Parathyroid adenoma (tissue), 2 donors: ENCODE results near the gene MRPL9.
A peak's percentile ranks its signal among the peaks of the same experiment; 100 is the strongest.
"Not testable (repeated sequence)": the region's sequence is repeated elsewhere in the genome, so short reads cannot be mapped to it uniquely, and the experiment has no call there.

Experiments used
- H2AFZ ChIP-seq: fragments of 300-600 bp; sonication (generic); one replicate; pipeline ENCODE4 v1.7.0; 2017; ENCODE audit warnings: antibody characterized with exemption, mild to moderate bottlenecking
- H3K27ac ChIP-seq: fragments of 300-600 bp; sonication (generic); one replicate; pipeline ENCODE4 v1.7.0; 2017
- H3K27me3 ChIP-seq: fragments of 300-600 bp; sonication (generic); one replicate; pipeline ENCODE4 v1.7.0; 2017; ENCODE audit warnings: low read length; ENCODE audit not compliant: control insufficient read depth, insufficient read depth
- H3K36me3 ChIP-seq: fragments of 300-600 bp; sonication (generic); one replicate; pipeline ENCODE4 v1.7.0; 2017; ENCODE audit warnings: low read length; ENCODE audit not compliant: control insufficient read depth, insufficient read depth
- H3K4me1 ChIP-seq: fragments of 300-600 bp; sonication (generic); one replicate; pipeline ENCODE4 v1.7.0; 2017; ENCODE audit warnings: control low read depth
- H3K4me2 ChIP-seq: fragments of 300-600 bp; sonication (generic); one replicate; pipeline ENCODE4 v1.7.0; 2017; ENCODE audit warnings: low read length
- H3K4me3 ChIP-seq: fragments of 300-600 bp; sonication (generic); one replicate; pipeline ENCODE4 v1.7.0; 2017; ENCODE audit warnings: low read depth, low read length
- H3K79me2 ChIP-seq: fragments of 300-600 bp; sonication (generic); one replicate; pipeline ENCODE4 v1.7.0; 2017; ENCODE audit warnings: control low read depth
- H3K9ac ChIP-seq: fragments of 300-600 bp; sonication (generic); one replicate; pipeline ENCODE4 v1.7.0; 2017; ENCODE audit warnings: mild to moderate bottlenecking
- H3K9me3 ChIP-seq: fragments of 300-600 bp; sonication (generic); one replicate; pipeline ENCODE4 v1.7.0; 2017; ENCODE audit warnings: low read length; ENCODE audit not compliant: control insufficient read depth
- TF ChIP-seq, protein P1 (sequence below): fragments of 300-600 bp; sonication (generic); IDR thresholded peaks from one replicate; pipeline ENCODE4 v1.7.0; 2017; ENCODE audit warnings: antibody characterized with exemption, mild to moderate bottlenecking
- donor health status: primary hyperparathyroidism.

MRPL9 gene

DNA sequence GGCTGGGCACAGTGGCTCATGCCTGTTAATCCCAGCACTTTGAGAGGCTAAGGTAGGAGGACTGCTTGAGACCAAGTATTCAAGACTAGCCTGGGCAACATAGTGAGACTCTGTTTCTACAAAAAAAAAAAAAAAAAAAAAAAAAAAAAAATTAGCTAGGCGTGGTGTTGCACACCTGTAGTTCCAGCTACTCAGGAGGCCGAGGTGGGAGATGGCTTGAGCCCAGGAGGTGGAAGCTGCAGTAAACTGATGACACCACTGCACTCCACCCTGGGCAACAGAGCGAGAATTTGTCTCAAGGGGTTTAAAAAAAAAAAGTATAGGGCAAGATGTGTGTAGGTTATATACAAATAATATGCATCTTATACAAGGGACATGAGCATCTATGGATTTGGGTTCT lies 24.4 kb upstream of the MRPL9 start:
- Histone ChIP-seq H2AFZ (no peak overlapping the region), H3K27ac (no peak overlapping the region), H3K4me2 (no peak overlapping the region), H3K79me2 (no peaks in the 10 kb centered on the region), H3K4me1 (peaks cover 10% of the 10 kb centered on the region), H3K9ac (no peak overlapping the region), H3K4me3 (no peak overlapping the region), H3K36me3 (no peaks in the 10 kb centered on the region), H3K27me3 (no peaks in the 10 kb centered on the region), H3K9me3 (no peaks in the 10 kb centered on the region)
- TF ChIP-seq, protein P1, sequence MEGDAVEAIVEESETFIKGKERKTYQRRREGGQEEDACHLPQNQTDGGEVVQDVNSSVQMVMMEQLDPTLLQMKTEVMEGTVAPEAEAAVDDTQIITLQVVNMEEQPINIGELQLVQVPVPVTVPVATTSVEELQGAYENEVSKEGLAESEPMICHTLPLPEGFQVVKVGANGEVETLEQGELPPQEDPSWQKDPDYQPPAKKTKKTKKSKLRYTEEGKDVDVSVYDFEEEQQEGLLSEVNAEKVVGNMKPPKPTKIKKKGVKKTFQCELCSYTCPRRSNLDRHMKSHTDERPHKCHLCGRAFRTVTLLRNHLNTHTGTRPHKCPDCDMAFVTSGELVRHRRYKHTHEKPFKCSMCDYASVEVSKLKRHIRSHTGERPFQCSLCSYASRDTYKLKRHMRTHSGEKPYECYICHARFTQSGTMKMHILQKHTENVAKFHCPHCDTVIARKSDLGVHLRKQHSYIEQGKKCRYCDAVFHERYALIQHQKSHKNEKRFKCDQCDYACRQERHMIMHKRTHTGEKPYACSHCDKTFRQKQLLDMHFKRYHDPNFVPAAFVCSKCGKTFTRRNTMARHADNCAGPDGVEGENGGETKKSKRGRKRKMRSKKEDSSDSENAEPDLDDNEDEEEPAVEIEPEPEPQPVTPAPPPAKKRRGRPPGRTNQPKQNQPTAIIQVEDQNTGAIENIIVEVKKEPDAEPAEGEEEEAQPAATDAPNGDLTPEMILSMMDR = no peak

DNA sequence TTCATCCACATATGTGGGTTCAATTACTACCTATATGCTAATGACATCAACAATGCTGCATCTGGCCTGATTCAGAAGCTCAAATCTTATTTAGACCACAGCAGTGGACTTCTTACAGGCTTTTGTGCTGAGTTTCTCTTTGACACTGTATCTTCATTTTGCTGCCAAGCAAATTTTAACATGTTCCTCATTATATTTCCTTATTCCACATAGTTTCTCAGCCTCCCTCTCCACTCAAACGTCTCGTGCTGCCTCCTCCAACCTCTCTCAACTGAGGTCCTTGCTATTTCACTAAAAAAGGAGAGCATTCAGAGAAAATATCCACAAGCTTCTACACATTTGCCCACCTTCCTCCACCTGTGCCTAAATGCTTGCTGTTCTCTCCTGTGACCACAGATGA lies 20.5 kb upstream of the MRPL9 start:
- Histone ChIP-seq H3K79me2 (no peaks in the 10 kb centered on the region), H3K36me3 (no peaks in the 10 kb centered on the region), H3K27ac (peak overlapping the region; percentile 76), H3K4me3 (peak overlapping the region; percentile 17), H3K9me3 (no peaks in the 10 kb centered on the region), H2AFZ (no peak overlapping the region), H3K9ac (no peak overlapping the region), H3K27me3 (no peaks in the 10 kb centered on the region), H3K4me1 (peaks cover 21% of the 10 kb centered on the region), H3K4me2 (peak overlapping the region; percentile 46)
- TF ChIP-seq, protein P1 = no peak

DNA sequence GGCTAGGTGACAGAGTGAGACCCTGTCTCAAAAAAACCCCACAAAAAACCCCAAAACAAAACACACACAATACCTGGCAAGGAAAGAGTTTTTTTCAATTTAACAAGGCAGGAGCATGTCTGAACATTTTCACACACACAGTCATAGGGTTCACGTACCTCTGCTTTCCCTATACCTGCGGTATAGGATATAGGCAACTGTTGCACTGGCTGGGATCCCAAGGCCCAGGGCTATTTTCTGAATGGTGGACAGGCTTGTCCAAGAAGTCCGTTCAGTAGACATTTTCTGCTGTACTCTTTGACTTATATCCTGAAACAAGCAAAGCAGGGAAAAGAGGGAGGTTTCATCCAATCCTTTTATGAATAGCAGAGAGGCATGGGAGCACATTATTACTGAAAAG lies 19.4 kb upstream of the MRPL9 start:
- Histone ChIP-seq H3K4me2 (peak overlapping the region; percentile 40), H2AFZ (no peak overlapping the region), H3K27me3 (no peaks in the 10 kb centered on the region), H3K4me1 (peaks cover 21% of the 10 kb centered on the region), H3K9me3 (no peaks in the 10 kb centered on the region), H3K9ac (no peak overlapping the region), H3K27ac (peak overlapping the region; percentile 71), H3K79me2 (no peaks in the 10 kb centered on the region), H3K36me3 (no peaks in the 10 kb centered on the region), H3K4me3 (no peak overlapping the region)
- TF ChIP-seq, protein P1 = no peak

DNA sequence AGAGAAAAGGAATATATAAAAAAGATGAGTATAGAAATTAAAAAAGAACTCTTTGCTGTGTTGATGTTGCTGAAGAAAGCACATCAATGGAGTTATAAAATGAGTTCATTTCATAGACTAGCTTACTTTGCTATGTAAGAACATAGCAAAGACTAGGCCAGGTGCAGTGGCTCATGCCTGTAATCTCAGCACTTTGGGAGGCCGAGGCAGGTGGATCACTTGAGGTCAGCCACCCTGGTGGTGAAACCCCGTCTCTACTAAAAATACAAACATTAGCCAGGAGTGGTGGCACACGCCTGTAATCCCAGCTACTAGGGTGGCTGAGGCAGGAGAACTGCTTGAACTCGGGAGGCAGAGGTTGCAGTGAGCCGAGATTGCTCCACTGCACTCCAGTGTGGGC lies 18.7 kb upstream of the MRPL9 start:
- H3K4me2 ChIP-seq, H3K4me3 ChIP-seq, H3K36me3 ChIP-seq, H2AFZ ChIP-seq, H3K79me2 ChIP-seq, H3K9ac ChIP-seq, H3K9me3 ChIP-seq, H3K27me3 ChIP-seq: not testable (repeated sequence)
- peaks cover 21% of the 10 kb centered on the region for H3K4me1 ChIP-seq
- H3K27ac ChIP-seq = peak overlapping the region; percentile 71

DNA sequence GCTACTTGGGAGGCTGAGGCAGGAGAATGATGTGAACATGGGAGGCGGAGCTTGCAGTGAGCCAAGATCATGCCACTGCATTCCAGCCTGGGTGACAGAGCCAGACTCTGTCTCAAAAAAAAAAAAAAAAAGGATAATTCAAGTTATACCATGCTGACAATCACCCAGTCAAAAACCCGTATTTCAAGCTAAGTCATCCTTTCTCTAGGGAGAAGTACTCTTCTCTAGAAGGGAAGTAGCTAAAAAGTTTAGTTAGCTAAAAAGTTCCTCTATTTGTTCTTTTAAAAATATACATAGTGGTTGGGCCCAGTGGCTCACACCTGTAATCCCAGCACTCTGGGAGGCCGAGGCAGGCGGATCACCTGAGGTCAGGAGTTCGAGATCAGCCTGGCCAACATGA lies 17.4 kb upstream of the MRPL9 start:
- H3K79me2 ChIP-seq, H2AFZ ChIP-seq, H3K36me3 ChIP-seq, H3K9ac ChIP-seq, H3K4me3 ChIP-seq, H3K9me3 ChIP-seq, H3K27me3 ChIP-seq, H3K4me2 ChIP-seq: not testable (repeated sequence)
- Histone ChIP-seq H3K27ac (peak overlapping the region; percentile 60), H3K4me1 (peaks cover 29% of the 10 kb centered on the region)

DNA sequence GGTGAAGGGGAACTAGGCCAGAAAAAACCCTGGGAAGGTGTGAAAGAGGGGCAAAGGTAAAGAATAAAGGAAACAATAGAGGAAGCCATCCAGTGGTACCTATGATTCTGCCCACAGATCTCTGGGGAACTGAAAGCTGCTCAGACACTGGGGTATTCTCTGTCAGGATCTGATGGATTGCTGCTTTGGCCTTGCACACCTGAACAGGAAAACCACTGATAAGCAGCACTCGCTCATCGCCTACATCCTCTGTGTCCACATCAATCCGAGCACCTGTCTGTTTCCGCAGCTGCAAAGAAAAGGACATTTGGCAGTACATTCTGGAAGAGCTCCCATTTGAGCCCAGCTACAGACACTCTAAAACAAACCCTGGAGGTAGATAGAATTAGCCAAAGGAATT lies 16.6 kb upstream of the MRPL9 start:
- peak overlapping the region; percentile 60 for H3K27ac ChIP-seq
- no peak overlapping the region for H3K4me3 ChIP-seq
- no peak overlapping the region for H2AFZ ChIP-seq
- H3K9ac ChIP-seq = no peak overlapping the region
- H3K36me3 ChIP-seq = no peaks in the 10 kb centered on the region
- no peak overlapping the region for H3K4me2 ChIP-seq
- H3K9me3 ChIP-seq = no peaks in the 10 kb centered on the region
- no peaks in the 10 kb centered on the region for H3K27me3 ChIP-seq
- H3K79me2 ChIP-seq = no peaks in the 10 kb centered on the region
- TF ChIP-seq, protein P1 = no peak
- H3K4me1 ChIP-seq = peaks cover 35% of the 10 kb centered on the region
